HEK293 (cell line): Measurements from ENCODE around the gene GCK.

Experiments used
- FEZF1 ChIP-seq: fragments of 450-650 bp; formaldehyde crosslinking; IDR thresholded peaks from 2 replicates; pipeline ENCODE4 v1.5.1; 2016; ENCODE audit warnings: missing biosample characterization, missing genetic modification characterization
- GLIS1 ChIP-seq: fragments of 450-650 bp; formaldehyde crosslinking; IDR thresholded peaks from 2 replicates; pipeline ENCODE4 v1.5.1; 2016; ENCODE audit warnings: missing biosample characterization, missing genetic modification characterization
- KLF17 ChIP-seq: fragments of 450-650 bp; formaldehyde crosslinking; IDR thresholded peaks from 2 replicates; pipeline ENCODE4 v1.5.1; 2016; ENCODE audit warnings: missing biosample characterization, missing genetic modification characterization
- PRDM1 ChIP-seq: fragments of 450-650 bp; formaldehyde crosslinking; IDR thresholded peaks from 2 replicates; pipeline ENCODE4; 2016; ENCODE audit warnings: missing biosample characterization, missing genetic modification characterization
- SALL2 ChIP-seq: fragments of 450-650 bp; formaldehyde crosslinking; IDR thresholded peaks from 2 replicates; pipeline ENCODE4 v1.5.0; 2017; ENCODE audit warnings: missing biosample characterization, mild to moderate bottlenecking, missing genetic modification characterization, borderline replicate concordance
- SCRT2 ChIP-seq: fragments of 450-650 bp; formaldehyde crosslinking; IDR thresholded peaks from 2 replicates; pipeline ENCODE4 v1.5.1; 2016; ENCODE audit warnings: missing biosample characterization, missing genetic modification characterization
- SP7 ChIP-seq: fragments of 450-650 bp; formaldehyde crosslinking; IDR thresholded peaks from 2 replicates; pipeline ENCODE4 v1.5.1; 2016; ENCODE audit warnings: missing biosample characterization, missing genetic modification characterization
- ZBTB10 ChIP-seq: fragments of 450-650 bp; formaldehyde crosslinking; IDR thresholded peaks from 2 replicates; pipeline ENCODE4 v1.5.1; 2016; ENCODE audit warnings: missing biosample characterization, missing genetic modification characterization
- ZBTB26 ChIP-seq: fragments of 450-650 bp; formaldehyde crosslinking; optimal IDR thresholded peaks from 2 replicates; pipeline ENCODE3; 2016; ENCODE audit warnings: missing biosample characterization, mild to moderate bottlenecking, missing genetic modification characterization
- ZBTB48 ChIP-seq: fragments of 450-650 bp; formaldehyde crosslinking; IDR thresholded peaks from 2 replicates; pipeline ENCODE4 v1.5.1; 2016; ENCODE audit warnings: missing biosample characterization, missing genetic modification characterization
- ZFP3 ChIP-seq: fragments of 450-650 bp; formaldehyde crosslinking; IDR thresholded peaks from 2 replicates; pipeline ENCODE4 v1.5.1; 2016; ENCODE audit warnings: low read depth, missing biosample characterization, missing genetic modification characterization
- ZIC2 ChIP-seq: fragments of 450-650 bp; formaldehyde crosslinking; IDR thresholded peaks from 2 replicates; pipeline ENCODE4 v1.5.1; 2016; ENCODE audit warnings: missing biosample characterization, missing genetic modification characterization
- ZNF148 ChIP-seq: fragments of 450-650 bp; formaldehyde crosslinking; IDR thresholded peaks from 2 replicates; pipeline ENCODE4 v1.5.0; 2017; ENCODE audit warnings: missing biosample characterization, missing genetic modification characterization, borderline replicate concordance
- ZNF174 ChIP-seq: fragments of 450-650 bp; formaldehyde crosslinking; IDR thresholded peaks from 2 replicates; pipeline ENCODE4 v1.5.0; 2017; ENCODE audit warnings: missing biosample characterization, mild to moderate bottlenecking, missing genetic modification characterization
- ZNF175 ChIP-seq: fragments of 450-650 bp; formaldehyde crosslinking; IDR thresholded peaks from 2 replicates; pipeline ENCODE4 v1.5.1; 2016; ENCODE audit warnings: missing biosample characterization, missing genetic modification characterization
- ZNF19 ChIP-seq: fragments of 450-650 bp; formaldehyde crosslinking; IDR thresholded peaks from 2 replicates; pipeline ENCODE4; 2016; ENCODE audit warnings: missing biosample characterization, missing genetic modification characterization, low read depth
- ZNF202 ChIP-seq: fragments of 450-650 bp; formaldehyde crosslinking; IDR thresholded peaks from 2 replicates; pipeline ENCODE4 v1.5.1; 2016; ENCODE audit warnings: missing biosample characterization, missing genetic modification characterization, borderline replicate concordance
- ZNF266 ChIP-seq: fragments of 450-650 bp; formaldehyde crosslinking; IDR thresholded peaks from 2 replicates; pipeline ENCODE4 v1.5.1; 2016; ENCODE audit warnings: missing biosample characterization, missing genetic modification characterization, low read depth
- ZNF341 ChIP-seq: fragments of 450-650 bp; formaldehyde crosslinking; IDR thresholded peaks from 2 replicates; pipeline ENCODE4; 2016; ENCODE audit warnings: low read depth, missing biosample characterization, missing genetic modification characterization
- ZNF354C ChIP-seq: fragments of 450-650 bp; formaldehyde crosslinking; IDR thresholded peaks from 2 replicates; pipeline ENCODE4 v1.5.1; 2016; ENCODE audit warnings: missing biosample characterization, missing genetic modification characterization, low read depth, borderline replicate concordance
- ZNF37A ChIP-seq: fragments of 450-650 bp; IDR thresholded peaks from 2 replicates; pipeline ENCODE4 v1.5.1; 2018; ENCODE audit warnings: missing biosample characterization, missing genetic modification characterization
- ZNF416 ChIP-seq: fragments of 450-650 bp; formaldehyde crosslinking; IDR thresholded peaks from 2 replicates; pipeline ENCODE4 v1.5.1; 2016; ENCODE audit warnings: missing biosample characterization, missing genetic modification characterization
- ZNF423 ChIP-seq: fragments of 450-650 bp; formaldehyde crosslinking; IDR thresholded peaks from 2 replicates; pipeline ENCODE4 v1.5.1; 2016; ENCODE audit warnings: missing biosample characterization, missing genetic modification characterization
- ZNF426 ChIP-seq: fragments of 450-650 bp; formaldehyde crosslinking; IDR thresholded peaks from 2 replicates; pipeline ENCODE4 v1.5.1; 2017; ENCODE audit warnings: missing biosample characterization, missing genetic modification characterization, mild to moderate bottlenecking, inconsistent platforms, moderate library complexity
- ZNF48 ChIP-seq: fragments of 450-650 bp; formaldehyde crosslinking; IDR thresholded peaks from 2 replicates; pipeline ENCODE4 v1.5.1; 2016; ENCODE audit warnings: missing biosample characterization, missing genetic modification characterization
- ZNF501 ChIP-seq: fragments of 450-650 bp; formaldehyde crosslinking; IDR thresholded peaks from 2 replicates; pipeline ENCODE4 v1.5.1; 2016; ENCODE audit warnings: missing biosample characterization, missing genetic modification characterization
- ZNF514 ChIP-seq: fragments of 450-650 bp; formaldehyde crosslinking; IDR thresholded peaks from 2 replicates; pipeline ENCODE4 v1.5.1; 2016; ENCODE audit warnings: missing biosample characterization, missing genetic modification characterization
- ZNF624 ChIP-seq: fragments of 450-650 bp; formaldehyde crosslinking; IDR thresholded peaks from 2 replicates; pipeline ENCODE4 v1.5.1; 2017; ENCODE audit warnings: missing biosample characterization, missing genetic modification characterization
- ZNF664 ChIP-seq: fragments of 450-650 bp; formaldehyde crosslinking; IDR thresholded peaks from 2 replicates; pipeline ENCODE4 v1.5.1; 2016; ENCODE audit warnings: missing biosample characterization, missing genetic modification characterization
- ZNF707 ChIP-seq: fragments of 450-650 bp; formaldehyde crosslinking; IDR thresholded peaks from 2 replicates; pipeline ENCODE4 v1.5.1; 2016; ENCODE audit warnings: missing biosample characterization, missing genetic modification characterization
- ZNF785 ChIP-seq: fragments of 450-650 bp; formaldehyde crosslinking; IDR thresholded peaks from 2 replicates; pipeline ENCODE4 v1.5.1; 2016; ENCODE audit warnings: missing biosample characterization, missing genetic modification characterization
- ZSCAN18 ChIP-seq: fragments of 450-650 bp; formaldehyde crosslinking; IDR thresholded peaks from 2 replicates; pipeline ENCODE4 v1.5.1; 2016; ENCODE audit warnings: missing biosample characterization, missing genetic modification characterization
- ZSCAN30 ChIP-seq: fragments of 450-650 bp; IDR thresholded peaks from 2 replicates; pipeline ENCODE4 v1.5.1; 2018; ENCODE audit warnings: missing biosample characterization, mild to moderate bottlenecking, missing genetic modification characterization, moderate library complexity

GCK gene

GRCh38 chr7:44223362-44224079 lies 34.3 kb upstream of the GCK start (continued):
- TF ChIP-seq KLF17 (tag by site-specific recombination) (0 out of 2 replicates have a peak, but pooled peaks have one; percentile 20), SALL2 (tag by site-specific recombination) (no peak), ZNF624 (tag by site-specific recombination) (no peak), ZNF175 (tag by site-specific recombination) (no peak), ZNF664 (tag by site-specific recombination) (peak; percentile 100), ZNF354C (tag by site-specific recombination) (no peak), ZNF423 (tag by site-specific recombination) (no peak), ZNF148 (tag by site-specific recombination) (no peak), ZNF174 (tag by site-specific recombination) (no peak), ZNF426 (tag by site-specific recombination) (no peak), ZIC2 (peak; percentile 75), ZNF707 (tag by site-specific recombination) (no peak), ZNF785 (tag by site-specific recombination) (no peak), ZNF416 (tag by site-specific recombination) (no peak), ZNF37A (tag by site-specific recombination) (no peak), ZNF266 (tag by site-specific recombination) (no peak), ZNF202 (tag by site-specific recombination) (no peak), SP7 (tag by site-specific recombination) (0 out of 2 replicates have a peak, but pooled peaks have one; percentile 58), ZNF341 (tag by site-specific recombination) (no peak), ZSCAN18 (tag by site-specific recombination) (no peak), ZNF501 (no peak), ZNF514 (tag by site-specific recombination) (no peak), SCRT2 (tag by site-specific recombination) (peak; percentile 63), GLIS1 (tag by site-specific recombination) (peak; percentile 46), FEZF1 (no peak), ZNF48 (tag by site-specific recombination) (no peak), ZSCAN30 (no peak), PRDM1 (tag by site-specific recombination) (peak; percentile 82), ZNF19 (tag by site-specific recombination) (no peak), ZBTB26 (tag by site-specific recombination) (no peak), ZFP3 (tag by site-specific recombination) (no peak), ZBTB10 (no peak), ZBTB48 (tag by site-specific recombination) (no peak)
